ENCODE data around the gene YDJC.
"Not testable (repeated sequence)": the region's sequence is repeated elsewhere in the genome, so short reads cannot be mapped to it uniquely, and the experiment has no call there.

Gene YDJC

DNA sequence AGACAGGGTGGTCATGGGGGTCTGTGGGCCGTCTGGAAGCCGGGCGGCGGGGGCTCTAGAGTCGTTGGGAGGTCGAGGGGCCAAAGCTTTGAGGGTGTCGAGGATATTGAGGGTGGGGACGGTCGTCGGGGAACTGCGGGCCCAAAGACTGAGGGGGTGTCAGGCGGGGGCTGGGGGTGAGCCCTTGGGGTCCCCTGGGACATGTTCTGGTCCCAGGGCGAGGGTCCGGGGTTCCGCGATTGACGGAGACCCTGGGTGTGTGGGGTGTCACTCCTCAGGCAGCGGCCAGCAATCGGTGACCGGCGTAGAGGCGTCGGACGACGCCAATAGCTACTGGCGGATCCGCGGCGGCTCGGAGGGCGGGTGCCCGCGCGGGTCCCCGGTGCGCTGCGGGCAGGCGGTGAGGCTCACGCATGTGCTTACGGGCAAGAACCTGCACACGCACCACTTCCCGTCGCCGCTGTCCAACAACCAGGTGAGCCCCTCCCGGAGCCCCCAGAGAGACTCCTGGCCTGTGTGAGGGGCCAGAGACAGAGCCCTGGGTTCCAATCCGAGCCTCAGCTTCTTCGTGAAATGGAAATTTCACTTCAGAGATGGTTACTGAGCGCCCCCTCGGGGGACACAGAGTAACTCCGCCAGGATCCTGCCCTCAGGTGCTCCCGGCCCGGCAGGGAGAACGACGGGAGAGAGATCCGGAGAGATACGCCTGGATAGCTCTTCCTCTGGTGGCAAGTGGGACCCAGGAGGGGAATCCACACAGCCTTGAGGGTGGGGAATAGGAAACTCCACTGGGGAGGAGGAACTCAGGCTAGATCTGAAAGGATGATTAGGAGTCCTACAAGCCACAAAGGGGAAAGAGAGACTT lies 13.0 kb upstream of the YDJC start:
- peak; percentile 13 to 20 for ATAC-seq (replicated peaks)

DNA sequence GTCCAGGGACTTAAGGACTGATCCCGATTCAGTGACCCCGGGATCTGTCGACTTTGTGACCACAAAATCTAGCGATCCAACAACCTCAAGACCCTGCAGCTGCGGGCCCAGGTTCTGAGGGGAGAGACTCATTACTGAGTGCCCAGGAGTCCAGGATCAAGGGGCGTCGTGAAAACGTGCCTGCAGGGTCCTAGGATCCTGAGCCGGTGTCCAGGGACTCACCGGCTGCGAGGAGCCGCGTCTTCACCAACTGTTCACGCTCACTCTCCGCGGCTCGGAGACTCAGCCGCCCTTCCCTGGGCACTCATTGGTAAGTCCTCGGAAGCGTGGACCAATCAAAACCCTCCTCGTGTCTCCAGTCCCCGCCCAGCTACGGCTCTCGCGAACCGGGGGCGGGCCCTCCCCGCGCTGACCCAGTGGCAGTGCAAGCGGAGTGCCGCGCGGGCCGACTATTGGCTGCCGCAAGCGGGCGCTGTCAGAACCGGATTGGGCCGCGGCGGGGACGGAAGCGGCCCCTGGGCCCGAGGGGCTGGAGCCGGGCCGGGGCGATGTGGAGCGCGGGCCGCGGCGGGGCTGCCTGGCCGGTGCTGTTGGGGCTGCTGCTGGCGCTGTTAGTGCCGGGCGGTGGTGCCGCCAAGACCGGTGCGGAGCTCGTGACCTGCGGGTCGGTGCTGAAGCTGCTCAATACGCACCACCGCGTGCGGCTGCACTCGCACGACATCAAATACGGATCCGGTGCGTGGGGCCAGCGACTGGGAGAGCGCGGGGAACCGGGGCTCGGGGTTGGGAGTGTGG lies 12.2 kb upstream of the YDJC start, which contains the start of gene SDF2L1:
Gene SDF2L1, plus strand, starts transcription at position 514 of the 795 bp plus-strand sequence. Its CDS starts 35 bp downstream, at position 549.
- Mint-ChIP-seq H3K9me3 (no peaks in the 10 kb centered on the region), H3K27me3 (no peaks in the 10 kb centered on the region), H3K27ac (peak within 1 kb of the TSS; percentile 90), H3K4me1 (peaks cover 29 to 45% of the 10 kb centered on the region in 2 donors), H3K36me3 (peaks cover 13 to 23% of the 10 kb centered on the region in 2 donors), H3K4me3 (peak within 1 kb of the TSS; percentile 92 to 98)
- ATAC-seq (replicated peaks) (peak; percentile 97 to 98), DNase-seq (peak; percentile 98)

More for the DNA sequence above, 13.0 kb upstream of the YDJC start:
- Mint-ChIP-seq H3K36me3 (peaks cover 13 to 23% of the 10 kb centered on the region in 2 donors), H3K4me3 (peak overlapping the region; percentile 92 to 98), H3K27me3 (no peaks in the 10 kb centered on the region), H3K9me3 (no peaks in the 10 kb centered on the region), H3K27ac (peak overlapping the region; percentile 90), H3K4me1 (peaks cover 29 to 46% of the 10 kb centered on the region in 2 donors)
- peak; percentile 49 for DNase-seq

DNA sequence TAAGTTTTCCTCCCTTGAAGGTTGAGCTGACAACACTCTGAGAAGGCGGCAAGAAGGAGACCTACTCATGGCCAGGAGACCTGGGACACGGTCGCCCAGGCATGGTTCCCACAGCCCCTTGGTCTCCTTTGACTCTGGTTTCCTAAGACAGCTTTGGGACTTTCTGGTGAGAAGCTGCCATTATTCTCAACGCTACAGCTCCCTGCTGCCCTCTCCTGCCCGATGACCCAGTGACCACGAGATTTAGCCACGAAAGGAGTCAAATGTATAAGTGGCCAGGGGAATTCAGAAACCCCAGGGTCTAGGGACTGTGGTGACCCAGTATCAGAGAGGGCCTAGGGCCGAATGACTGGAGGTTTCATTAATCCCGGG lies 11.6 kb upstream of the YDJC start:
- no peaks in the 10 kb centered on the region for H3K9me3 Mint-ChIP-seq
- peak overlapping the region; percentile 90 for H3K27ac Mint-ChIP-seq
- H3K36me3 Mint-ChIP-seq = peaks cover 8 to 17% of the 10 kb centered on the region in 2 donors
- no peak for DNase-seq
- ATAC-seq (replicated peaks) = no peak
- H3K27me3 Mint-ChIP-seq = no peaks in the 10 kb centered on the region
- peak overlapping the region; percentile 92 to 98 for H3K4me3 Mint-ChIP-seq
- H3K4me1 Mint-ChIP-seq = peaks cover 25 to 39% of the 10 kb centered on the region in 2 donors

DNA sequence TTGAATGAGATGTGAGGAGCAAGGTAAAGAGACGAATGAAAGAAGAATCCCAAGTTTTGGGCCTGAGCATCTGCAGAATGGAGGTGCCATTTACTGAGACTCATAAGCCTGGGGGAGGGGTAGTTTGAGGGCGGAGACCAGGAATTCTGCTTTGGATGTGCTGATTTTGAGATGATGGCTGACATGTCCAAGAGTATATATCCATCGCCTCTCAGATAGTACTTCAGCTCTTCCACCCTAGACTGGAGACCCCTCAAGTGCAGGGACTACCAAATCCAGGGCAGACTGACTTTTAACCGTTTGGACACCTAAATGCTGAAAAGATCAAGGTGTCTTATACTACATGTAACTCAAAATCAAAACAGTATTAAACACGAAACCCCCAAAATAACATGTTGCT lies 11.0 kb upstream of the YDJC start:
- no peak overlapping the region for H3K27ac Mint-ChIP-seq
- H3K9me3 Mint-ChIP-seq = no peaks in the 10 kb centered on the region

DNA sequence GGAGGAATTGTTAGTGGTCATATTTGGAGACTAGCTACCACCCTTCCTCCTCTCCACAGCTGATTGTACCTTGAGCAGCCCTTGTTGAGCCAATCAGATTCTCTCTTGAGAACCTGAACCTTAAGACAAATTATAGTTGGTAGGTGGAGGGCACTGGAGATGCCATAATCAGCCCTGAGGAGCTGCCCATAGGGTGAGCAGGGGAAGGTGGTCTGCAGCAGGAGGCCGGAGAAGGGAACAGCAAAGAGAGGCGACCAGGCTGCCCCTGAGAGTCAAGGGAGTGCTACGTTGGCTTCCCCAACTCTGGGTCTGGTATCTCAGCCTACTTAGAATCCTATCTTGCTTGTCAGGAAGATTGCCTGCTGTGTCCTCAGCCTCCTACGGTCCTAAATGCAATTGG lies 9.5 kb upstream of the YDJC start:
- no peak overlapping the region for H3K4me3 Mint-ChIP-seq
- peaks cover 21 to 35% of the 10 kb centered on the region in 2 donors for H3K4me1 Mint-ChIP-seq
- H3K36me3 Mint-ChIP-seq = peaks cover 5 to 12% of the 10 kb centered on the region in 2 donors
- no peaks in the 10 kb centered on the region for H3K27me3 Mint-ChIP-seq
- no peak overlapping the region for H3K27ac Mint-ChIP-seq
- H3K9me3 Mint-ChIP-seq = no peaks in the 10 kb centered on the region
- DNase-seq (no peak), ATAC-seq (replicated peaks) (no peak)

More for the DNA sequence above, 11.0 kb upstream of the YDJC start:
- DNase-seq = no peak
- Mint-ChIP-seq H3K36me3 (peaks cover 5 to 12% of the 10 kb centered on the region in 2 donors), H3K4me1 (peaks cover 21 to 35% of the 10 kb centered on the region in 2 donors), H3K27me3 (no peaks in the 10 kb centered on the region), H3K4me3 (peak overlapping the region in 1 of 2 donors; percentile 98)
- ATAC-seq (replicated peaks) = no peak

DNA sequence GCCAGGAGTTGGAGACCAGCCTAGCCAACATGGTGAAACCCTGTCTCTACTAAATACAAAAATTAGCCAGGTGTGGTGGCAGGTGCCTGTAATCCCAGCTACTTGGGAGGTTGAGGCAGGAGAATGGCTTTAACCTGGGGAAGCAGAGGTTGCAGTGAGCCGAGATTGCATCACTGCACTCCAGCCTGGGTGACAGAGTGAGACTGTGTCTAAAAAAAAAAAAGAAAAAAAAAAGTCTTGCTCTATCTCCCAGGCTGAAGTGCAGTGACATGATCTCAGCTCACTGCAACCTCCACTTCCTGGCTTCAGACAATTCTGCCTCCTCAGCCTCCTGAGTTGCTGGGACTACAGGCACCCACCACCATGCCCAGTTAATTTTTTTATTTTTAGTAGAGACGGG lies 7.6 kb upstream of the YDJC start:
- peaks cover 13 to 26% of the 10 kb centered on the region in 2 donors for H3K4me1 Mint-ChIP-seq
- not testable (repeated sequence) for H3K27me3 Mint-ChIP-seq; H3K9me3 Mint-ChIP-seq; H3K4me3 Mint-ChIP-seq; H3K36me3 Mint-ChIP-seq; H3K27ac Mint-ChIP-seq; DNase-seq; ATAC-seq (replicated peaks)

DNA sequence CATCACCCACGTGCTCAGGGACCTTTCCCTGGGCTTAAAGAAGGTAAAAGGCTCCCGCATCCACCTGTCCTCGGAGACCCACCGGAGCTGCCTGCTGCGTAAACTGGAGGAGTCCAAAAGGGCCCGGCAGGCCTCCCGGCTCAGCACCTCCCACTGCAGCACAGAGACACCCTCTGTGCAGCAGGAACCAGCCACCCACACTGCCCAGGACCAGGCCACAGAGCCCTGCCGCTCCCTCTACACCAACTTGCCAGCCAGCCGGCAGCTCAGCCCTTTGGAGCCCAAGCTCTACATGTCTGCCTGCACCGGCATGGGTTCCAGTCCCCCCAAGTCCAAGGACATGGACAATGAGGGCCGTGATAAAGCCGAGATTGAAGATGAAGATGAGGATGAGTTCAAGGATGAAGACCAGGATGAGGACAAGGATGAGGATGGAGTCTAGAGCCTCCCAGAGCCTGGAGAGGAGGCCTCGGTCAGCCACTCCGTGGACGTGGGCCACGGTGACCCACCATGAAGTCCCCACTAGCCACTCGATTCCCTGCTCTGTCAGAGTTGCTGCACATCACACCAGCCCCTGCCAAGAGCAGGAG lies 6.9 kb upstream of the YDJC start:
- no peaks in the 10 kb centered on the region for H3K27me3 Mint-ChIP-seq
- H3K36me3 Mint-ChIP-seq = no peaks in the 10 kb centered on the region

DNA sequence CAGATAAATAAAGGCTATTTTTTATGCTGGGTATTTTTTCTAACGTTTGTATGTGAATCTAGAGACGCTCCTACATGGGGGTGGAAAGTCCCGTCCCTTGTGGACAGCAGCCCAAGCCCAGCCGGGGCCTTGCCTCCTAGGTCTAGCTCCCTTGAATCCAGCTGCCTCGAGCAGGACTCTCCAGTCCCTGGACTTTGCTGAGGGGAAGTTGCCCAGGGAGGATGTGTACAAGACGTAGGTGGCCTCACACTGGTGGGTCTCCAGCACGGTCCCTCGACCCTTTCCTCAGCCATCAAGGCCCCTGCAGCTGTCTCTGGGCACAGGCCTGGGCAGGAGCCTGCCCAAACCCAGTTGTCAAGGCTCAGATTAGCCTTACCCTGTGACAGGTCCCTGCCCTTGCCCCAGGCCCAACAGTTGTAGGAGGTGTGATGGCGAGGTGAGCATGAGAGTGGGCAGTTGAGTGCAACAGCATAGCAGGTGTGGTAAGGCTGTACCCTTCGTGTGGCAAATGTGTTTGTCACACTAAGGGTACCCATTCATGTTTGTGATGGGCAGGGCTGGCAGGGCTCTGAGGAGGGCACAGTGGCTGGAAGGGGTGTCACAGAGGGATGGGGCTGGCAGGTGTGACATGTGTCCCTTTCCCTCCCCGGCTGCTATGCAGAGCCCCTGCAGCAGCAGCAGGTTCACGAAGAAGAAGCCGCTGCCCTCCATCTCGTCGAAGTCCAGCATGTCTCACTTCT lies 6.1 kb upstream of the YDJC start:
- Mint-ChIP-seq H3K27ac (no peak overlapping the region), H3K27me3 (no peaks in the 10 kb centered on the region), H3K9me3 (peaks cover 0 to 2% of the 10 kb centered on the region in 2 donors), H3K4me1 (peaks cover 5 to 22% of the 10 kb centered on the region in 2 donors), H3K36me3 (no peaks in the 10 kb centered on the region), H3K4me3 (no peak overlapping the region)
- no peak for ATAC-seq (replicated peaks)
- DNase-seq = no peak

More for the DNA sequence above, 6.9 kb upstream of the YDJC start:
- Mint-ChIP-seq H3K9me3 (peaks cover 0 to 2% of the 10 kb centered on the region in 2 donors), H3K27ac (no peak overlapping the region), H3K4me3 (no peak overlapping the region), H3K4me1 (peaks cover 8 to 23% of the 10 kb centered on the region in 2 donors)
- ATAC-seq (replicated peaks) (no peak), DNase-seq (no peak)

DNA sequence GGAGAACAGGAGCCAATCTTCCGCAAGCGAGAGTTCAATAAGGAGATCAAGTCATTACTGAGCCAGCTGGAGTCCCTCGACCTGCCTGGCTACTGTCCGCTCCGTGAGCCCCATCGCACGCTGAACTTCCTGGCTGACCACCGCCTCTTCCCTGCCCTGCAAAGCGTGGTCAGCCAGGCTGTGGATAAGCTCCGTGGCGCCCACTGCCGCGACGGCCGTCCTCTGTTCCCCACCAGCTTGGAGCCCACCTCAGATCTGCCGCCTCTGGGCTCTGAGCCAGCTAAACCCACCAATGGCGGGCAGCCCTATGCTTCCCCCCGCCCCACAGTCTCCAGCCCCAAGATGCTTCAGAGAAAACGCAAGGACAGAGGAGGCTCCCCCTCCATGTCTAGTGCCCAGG lies 5.0 kb upstream of the YDJC start:
- H3K27me3 Mint-ChIP-seq = no peaks in the 10 kb centered on the region
- ATAC-seq (replicated peaks) (no peak), DNase-seq (no peak)
- no peak overlapping the region for H3K27ac Mint-ChIP-seq
- H3K9me3 Mint-ChIP-seq = peaks cover 0 to 2% of the 10 kb centered on the region in 2 donors
- H3K4me3 Mint-ChIP-seq = no peak overlapping the region
- no peaks in the 10 kb centered on the region for H3K36me3 Mint-ChIP-seq
- H3K4me1 Mint-ChIP-seq = peaks cover 6 to 27% of the 10 kb centered on the region in 2 donors

DNA sequence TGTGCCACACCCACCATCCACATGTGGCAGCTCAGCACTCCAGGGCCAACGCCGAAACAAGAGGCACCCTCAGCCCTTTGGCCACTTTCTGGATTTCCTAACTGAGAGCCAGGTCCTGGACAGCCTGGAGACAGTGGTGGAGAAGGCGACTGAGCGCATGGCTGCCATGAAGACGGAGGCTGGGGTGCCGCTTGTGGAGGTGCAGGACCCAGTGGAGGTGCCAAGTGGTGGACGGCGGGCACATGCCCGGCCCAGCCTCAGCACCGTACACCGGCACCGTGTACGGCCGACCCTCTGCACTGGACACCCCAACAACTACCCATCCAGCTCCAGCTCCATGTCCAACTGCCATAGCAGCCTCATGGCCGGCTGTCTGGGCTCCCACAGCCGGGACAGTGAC lies 4.3 kb upstream of the YDJC start:
- DNase-seq = no peak
- Mint-ChIP-seq H3K4me1 (peaks cover 8 to 30% of the 10 kb centered on the region in 2 donors), H3K27me3 (no peaks in the 10 kb centered on the region), H3K27ac (no peak overlapping the region), H3K36me3 (peaks cover 1 to 3% of the 10 kb centered on the region in 2 donors), H3K4me3 (no peak overlapping the region), H3K9me3 (peaks cover 0 to 3% of the 10 kb centered on the region in 2 donors)
- ATAC-seq (replicated peaks) = no peak

DNA sequence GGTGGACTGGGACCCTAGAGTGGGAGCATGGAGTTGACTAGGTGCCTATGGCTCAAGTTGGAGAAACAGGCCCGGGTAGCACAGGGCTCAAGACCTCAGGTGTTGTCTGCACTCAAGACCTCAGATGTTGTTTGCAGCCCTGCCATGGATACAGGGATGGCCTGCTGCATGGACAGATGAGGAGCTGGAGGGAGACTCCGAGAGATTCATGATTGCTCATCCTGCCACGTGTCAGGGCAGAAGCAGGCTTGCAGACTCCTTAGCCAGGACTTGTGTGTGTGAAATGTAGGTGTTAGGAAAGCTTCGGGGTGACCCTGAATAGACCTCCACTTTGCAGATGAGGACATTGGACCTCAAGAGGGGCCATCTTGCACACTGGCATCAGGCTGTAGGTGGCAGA lies 3.7 kb upstream of the YDJC start:
- Mint-ChIP-seq H3K27me3 (no peaks in the 10 kb centered on the region), H3K4me1 (peaks cover 8 to 34% of the 10 kb centered on the region in 2 donors), H3K4me3 (no peak overlapping the region), H3K27ac (no peak overlapping the region), H3K36me3 (peaks cover 4% of the 10 kb centered on the region in 2 donors), H3K9me3 (peaks cover 0 to 3% of the 10 kb centered on the region in 2 donors)
- DNase-seq = no peak
- no peak for ATAC-seq (replicated peaks)

DNA sequence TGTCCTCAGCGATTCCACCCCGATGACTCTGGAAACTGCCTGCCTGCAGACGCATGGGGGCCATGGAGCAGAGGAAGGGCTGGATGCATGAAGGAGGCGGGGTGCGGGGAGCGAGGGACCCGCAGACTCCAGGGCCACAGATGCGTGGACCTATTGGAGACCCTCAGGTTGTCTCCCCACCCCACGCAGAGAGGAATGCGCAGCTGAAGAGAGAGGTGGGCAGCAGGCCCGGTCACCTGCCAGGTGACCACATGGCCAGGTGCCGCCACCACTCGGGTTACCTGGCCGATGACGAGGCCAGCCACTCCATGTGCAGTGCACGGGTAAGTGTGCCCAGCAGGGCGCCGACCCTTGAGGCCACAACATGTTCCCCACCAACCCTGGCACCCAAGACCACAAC lies 3.1 kb upstream of the YDJC start:
- no peak overlapping the region for H3K4me3 Mint-ChIP-seq
- peaks cover 13 to 39% of the 10 kb centered on the region in 2 donors for H3K4me1 Mint-ChIP-seq
- H3K36me3 Mint-ChIP-seq = peaks cover 9 to 10% of the 10 kb centered on the region in 2 donors
- H3K27me3 Mint-ChIP-seq = no peaks in the 10 kb centered on the region
- no peak overlapping the region for H3K27ac Mint-ChIP-seq
- DNase-seq (no peak), ATAC-seq (replicated peaks) (no peak)
- peaks cover 0 to 5% of the 10 kb centered on the region in 2 donors for H3K9me3 Mint-ChIP-seq

DNA sequence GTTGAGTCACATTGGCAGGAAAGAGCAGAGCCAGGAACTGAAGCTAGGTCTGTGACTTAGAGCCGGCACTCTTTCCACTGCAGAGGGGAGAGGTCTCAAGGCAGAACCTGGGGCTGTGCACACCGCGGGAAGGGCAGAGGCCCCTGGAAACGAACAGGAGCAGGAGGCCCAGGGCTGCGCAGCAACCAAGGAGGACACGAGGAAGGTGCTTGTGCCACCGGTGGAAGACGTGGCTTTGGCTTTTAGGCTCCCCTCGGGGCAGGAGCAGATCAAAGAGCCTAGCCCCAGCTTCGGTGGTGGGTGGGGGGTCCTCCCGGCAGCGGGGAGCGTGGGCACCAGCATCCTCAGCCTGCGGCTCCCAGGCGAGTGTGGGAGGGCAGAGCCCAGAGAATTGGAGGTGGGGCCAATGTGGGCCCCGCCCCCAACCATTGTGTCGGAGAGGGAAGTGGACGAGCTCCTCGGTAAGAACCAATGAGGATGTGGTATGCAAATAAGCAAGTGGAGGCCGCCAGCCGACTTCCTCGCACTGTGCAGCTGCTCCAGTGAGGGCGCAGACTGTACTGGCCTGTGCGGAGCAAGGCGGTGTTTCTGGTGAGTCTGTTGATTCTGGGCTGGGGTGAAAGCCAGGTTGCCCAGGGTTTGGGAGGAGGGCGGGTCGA lies 2.5 kb upstream of the YDJC start, which contains the start of gene CCDC116:
Gene CCDC116, plus strand, starts transcription at position 524 of the 659 bp plus-strand sequence. CDS start 422 bp downstream, outside the sequence.
- no peak for ATAC-seq (replicated peaks)
- Mint-ChIP-seq H3K4me1 (peaks cover 13 to 45% of the 10 kb centered on the region in 2 donors), H3K36me3 (peaks cover 15% of the 10 kb centered on the region in 2 donors), H3K9me3 (peaks cover 0 to 5% of the 10 kb centered on the region in 2 donors), H3K27me3 (no peaks in the 10 kb centered on the region), H3K4me3 (no peak within 1 kb of the TSS), H3K27ac (no peak within 1 kb of the TSS)
- DNase-seq = no peak
